AG04449 (cell line): ENCODE results near the gene BCL11B.

Source experiments
- CTCF ChIA-PET: fragments of 350-600 bp; formaldehyde crosslinking; extraction: SDS; loops from one replicate; lab custom pipeline; 2021; ENCODE audit warnings: antibody characterized with exemption; lab: Yijun Ruan, JAX
- POLR2A ChIA-PET: fragments of 400-600, 350-600 bp; formaldehyde crosslinking; extraction: SDS; loops from one replicate; lab custom pipeline; 2020; ENCODE audit warnings: antibody characterized with exemption, inconsistent platforms; lab: Yijun Ruan, JAX
- DNase-seq: peaks from one replicate; pipeline ENCODE4 v3.0.0-alpha.2; 2010; ENCODE audit warnings: low read depth, low spot score
- H3K4me3 ChIP-seq: 2 replicates; pipeline ENCODE4 v1.5.1; 2011; ENCODE audit warnings: low read depth, mild to moderate bottlenecking, control low read depth, low read length
- TF ChIP-seq, protein P1 (sequence below): IDR thresholded peaks from one replicate; pipeline ENCODE4 v1.5.1; 2011; ENCODE audit warnings: mild to moderate bottlenecking, moderate library complexity, low read length, control low read depth, inconsistent platforms; ENCODE audit not compliant: insufficient read depth; ENCODE audit errors: missing control alignments

BCL11B gene

DNA sequence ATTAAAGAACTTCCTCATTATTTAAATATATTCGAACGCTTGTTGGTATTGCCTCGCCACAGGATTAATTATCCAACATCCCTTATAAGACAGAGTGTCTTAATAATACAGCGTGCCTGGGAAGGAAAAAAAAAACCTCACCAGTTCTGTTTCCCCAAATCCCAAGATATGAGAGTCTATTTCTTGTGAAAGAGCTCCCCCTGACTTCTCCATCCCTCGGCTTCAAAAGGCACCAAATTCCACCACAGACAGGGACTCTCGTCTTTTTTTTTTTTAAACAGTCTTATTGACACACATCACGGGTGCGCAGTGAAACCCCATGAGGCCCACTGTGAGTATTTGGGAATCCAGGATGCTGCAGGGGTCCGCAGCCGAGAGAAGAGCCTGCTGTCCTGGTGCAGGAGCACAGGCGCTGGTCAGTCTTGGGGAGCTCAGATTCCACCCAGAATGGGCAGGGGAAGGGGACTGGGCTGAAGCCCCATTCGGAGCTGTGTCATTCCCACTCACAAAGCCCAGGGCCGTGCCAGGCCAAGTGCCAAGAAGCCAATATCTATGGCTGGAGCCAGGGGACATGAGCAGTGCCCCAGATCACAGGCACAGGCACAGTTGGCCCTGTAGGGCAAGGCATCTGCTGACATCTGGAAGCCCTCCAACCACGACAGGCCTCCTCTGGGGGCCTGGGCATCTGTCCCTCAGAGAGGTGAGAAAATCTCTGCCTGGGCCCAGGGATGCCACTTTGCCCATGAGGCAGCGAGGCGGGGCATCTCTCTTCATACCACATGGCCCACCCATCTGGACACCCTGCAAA lies 71.9 kb downstream of the BCL11B start:
- ChIA-PET CTCF (interaction anchor here (1.4 kb wide), 1 partner anchor 66 kb away, joined by 4 read pairs; no protein-coding TSS in a partner anchor), POLR2A (no interaction called here)
- TF ChIP-seq, protein P1, sequence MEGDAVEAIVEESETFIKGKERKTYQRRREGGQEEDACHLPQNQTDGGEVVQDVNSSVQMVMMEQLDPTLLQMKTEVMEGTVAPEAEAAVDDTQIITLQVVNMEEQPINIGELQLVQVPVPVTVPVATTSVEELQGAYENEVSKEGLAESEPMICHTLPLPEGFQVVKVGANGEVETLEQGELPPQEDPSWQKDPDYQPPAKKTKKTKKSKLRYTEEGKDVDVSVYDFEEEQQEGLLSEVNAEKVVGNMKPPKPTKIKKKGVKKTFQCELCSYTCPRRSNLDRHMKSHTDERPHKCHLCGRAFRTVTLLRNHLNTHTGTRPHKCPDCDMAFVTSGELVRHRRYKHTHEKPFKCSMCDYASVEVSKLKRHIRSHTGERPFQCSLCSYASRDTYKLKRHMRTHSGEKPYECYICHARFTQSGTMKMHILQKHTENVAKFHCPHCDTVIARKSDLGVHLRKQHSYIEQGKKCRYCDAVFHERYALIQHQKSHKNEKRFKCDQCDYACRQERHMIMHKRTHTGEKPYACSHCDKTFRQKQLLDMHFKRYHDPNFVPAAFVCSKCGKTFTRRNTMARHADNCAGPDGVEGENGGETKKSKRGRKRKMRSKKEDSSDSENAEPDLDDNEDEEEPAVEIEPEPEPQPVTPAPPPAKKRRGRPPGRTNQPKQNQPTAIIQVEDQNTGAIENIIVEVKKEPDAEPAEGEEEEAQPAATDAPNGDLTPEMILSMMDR = no peak
- no peak for DNase-seq
- H3K4me3 ChIP-seq = no peak overlapping the region

DNA sequence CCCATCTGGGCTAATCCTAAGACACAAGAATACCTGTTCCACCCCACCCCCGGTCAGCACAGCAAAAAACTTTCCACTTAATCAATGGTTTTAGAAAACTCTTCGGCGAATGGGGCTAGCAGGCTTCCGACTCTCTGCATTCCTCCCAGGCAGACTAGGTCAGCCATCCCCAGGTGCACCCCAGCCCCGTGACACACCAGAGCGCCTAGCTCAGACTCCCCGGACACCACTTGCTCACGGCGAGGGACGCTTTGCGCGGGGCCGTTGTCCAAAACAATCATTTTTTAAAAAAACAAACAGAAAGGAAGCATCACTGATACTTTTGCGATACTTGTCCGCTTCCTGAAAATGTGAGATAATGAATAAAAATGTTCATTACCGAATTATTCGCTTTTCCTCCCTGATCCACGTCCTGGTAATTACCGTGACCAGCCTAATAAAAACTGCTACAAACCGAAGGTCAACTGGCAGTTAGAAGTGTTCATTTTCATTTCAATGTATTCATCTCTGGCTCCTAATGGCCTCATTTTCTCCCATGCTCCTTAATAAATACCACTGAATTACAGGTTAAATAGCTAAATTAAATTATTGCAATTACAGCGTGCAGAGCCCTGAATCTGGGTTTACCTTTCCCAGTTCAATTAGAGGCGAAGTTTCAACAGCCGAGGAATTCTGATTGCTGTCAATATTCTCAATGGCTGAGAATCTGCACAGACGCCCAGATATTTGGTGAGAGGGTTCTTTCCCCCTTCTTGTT lies 73.1 kb downstream of the BCL11B start:
- H3K4me3 ChIP-seq = no peak overlapping the region
- ChIA-PET CTCF (interaction anchor here (1.4 kb wide), 1 partner anchor 67 kb away, joined by 4 read pairs; no protein-coding TSS in a partner anchor), POLR2A (no interaction called here)
- TF ChIP-seq, protein P1 = no peak
- no peak for DNase-seq

GRCh38 chr14:99196310-99196650 lies 75.7 kb downstream of the BCL11B start:
- TF ChIP-seq, protein P1 = no peak
- H3K4me3 ChIP-seq = no peak overlapping the region
- ChIA-PET CTCF (no interaction called here), POLR2A (no interaction called here)
- DNase-seq = no peak

GRCh38 chr14:99195602-99196309 lies 76.2 kb downstream of the BCL11B start:
- DNase-seq = no peak
- TF ChIP-seq, protein P1 = no peak
- CTCF ChIA-PET = no interaction called here

DNA sequence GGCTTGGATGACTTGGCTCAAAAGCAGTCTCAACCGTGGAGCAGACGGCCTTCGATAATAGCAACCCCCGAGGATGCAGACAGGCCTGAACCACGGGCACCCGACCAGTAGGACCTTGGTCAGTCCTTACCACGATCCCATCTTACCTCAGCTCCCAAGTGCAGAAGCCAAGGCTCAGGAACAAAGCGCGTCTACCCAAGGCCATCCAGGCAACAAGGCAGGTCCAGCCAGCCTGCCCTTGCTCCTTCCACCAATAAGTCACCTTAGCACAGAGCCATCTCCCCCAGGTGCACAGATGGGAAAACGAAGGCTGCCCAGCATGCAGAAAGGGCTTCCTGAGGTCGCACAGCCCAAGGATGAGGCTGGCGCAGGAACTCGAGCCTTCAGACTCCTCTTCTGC lies 77.3 kb downstream of the BCL11B start:
- DNase-seq = no peak
- POLR2A ChIA-PET = no interaction called here
- TF ChIP-seq, protein P1 = no peak
- H3K4me3 ChIP-seq = no peak overlapping the region
- CTCF ChIA-PET = no interaction called here

More at GRCh38 chr14:99195602-99196309, 76.2 kb downstream of the BCL11B start:
- H3K4me3 ChIP-seq = no peak overlapping the region
- POLR2A ChIA-PET = no interaction called here
